Activated T-cell treated with anti-CD3 and anti-CD28 coated beads, Interleukin-2, amount 50 U/mL, for 1 hour (primary cell): ENCODE measurements around the gene WHRN.
A peak's percentile ranks its signal among the peaks of the same experiment; 100 is the strongest.

Experiments used
- DNase-seq: peaks from one replicate; pipeline ENCODE4 v3.0.0-alpha.2; 2020

WHRN gene

GRCh38 chr9:114505187-114506081 lies at the start of gene WHRN:
Gene WHRN (minus strand): TSS chr9:114505473. CDS start chr9:114504801, 672 bp downstream.
- peak; percentile 90 for DNase-seq

GRCh38 chr9:114553202-114553601 lies 47.9 kb upstream of the WHRN start:
- no peak for DNase-seq

GRCh38 chr9:114552706-114553105 lies 47.4 kb upstream of the WHRN start:
- no peak for DNase-seq

- no peak for DNase-seq
Measured at GRCh38 chr9:114551750-114552685, 46.7 kb upstream of the WHRN start.

GRCh38 chr9:114549697-114550330 lies 44.5 kb upstream of the WHRN start:
- DNase-seq = no peak

- DNase-seq = no peak
Measured at GRCh38 chr9:114546851-114547250, 41.6 kb upstream of the WHRN start.

- DNase-seq = no peak
Measured at GRCh38 chr9:114545055-114545454, 39.8 kb upstream of the WHRN start.

GRCh38 chr9:114539701-114540380 lies 34.6 kb upstream of the WHRN start:
- no peak for DNase-seq

GRCh38 chr9:114538241-114538640 lies 33.0 kb upstream of the WHRN start:
- DNase-seq = no peak

- no peak for DNase-seq
Measured at GRCh38 chr9:114532561-114533237, 27.4 kb upstream of the WHRN start.

GRCh38 chr9:114529285-114529684 lies 24.0 kb upstream of the WHRN start:
- no peak for DNase-seq

- DNase-seq = no peak
Measured at GRCh38 chr9:114526807-114527206, 21.5 kb upstream of the WHRN start.

GRCh38 chr9:114525513-114525912 lies 20.2 kb upstream of the WHRN start:
- DNase-seq = no peak

GRCh38 chr9:114524247-114524681 lies 19.0 kb upstream of the WHRN start:
- no peak for DNase-seq

GRCh38 chr9:114522847-114523246 lies 17.6 kb upstream of the WHRN start:
- no peak for DNase-seq

- DNase-seq = no peak
Measured at GRCh38 chr9:114522286-114522685, 17.0 kb upstream of the WHRN start.

- no peak for DNase-seq
Measured at GRCh38 chr9:114521846-114522245, 16.6 kb upstream of the WHRN start.

- no peak for DNase-seq
Measured at GRCh38 chr9:114518599-114519022, 13.3 kb upstream of the WHRN start.

GRCh38 chr9:114518120-114518519 lies 12.8 kb upstream of the WHRN start:
- no peak for DNase-seq

- no peak for DNase-seq
Measured at GRCh38 chr9:114516913-114517312, 11.6 kb upstream of the WHRN start.

GRCh38 chr9:114515528-114515927 lies 10.3 kb upstream of the WHRN start:
- no peak for DNase-seq

- no peak for DNase-seq
Measured at GRCh38 chr9:114513959-114514267, 8.6 kb upstream of the WHRN start.
